Hematopoietic multipotent progenitor cell treated with erythropoietin and hydrocortisone succinate and interleukin-3 and kit ligand, for 4 days (in vitro differentiated cells): ENCODE results near the gene GABARAP.
A peak's percentile ranks its signal among the peaks of the same experiment; 100 is the strongest.

ENCODE experiments used
- DNase-seq: peaks from one replicate; pipeline ENCODE4 v3.0.0-alpha.2; 2015

GABARAP gene

GRCh38 chr17:7205561-7205960, 36.7 kb downstream of the GABARAP start:
- no peak for DNase-seq

DNA sequence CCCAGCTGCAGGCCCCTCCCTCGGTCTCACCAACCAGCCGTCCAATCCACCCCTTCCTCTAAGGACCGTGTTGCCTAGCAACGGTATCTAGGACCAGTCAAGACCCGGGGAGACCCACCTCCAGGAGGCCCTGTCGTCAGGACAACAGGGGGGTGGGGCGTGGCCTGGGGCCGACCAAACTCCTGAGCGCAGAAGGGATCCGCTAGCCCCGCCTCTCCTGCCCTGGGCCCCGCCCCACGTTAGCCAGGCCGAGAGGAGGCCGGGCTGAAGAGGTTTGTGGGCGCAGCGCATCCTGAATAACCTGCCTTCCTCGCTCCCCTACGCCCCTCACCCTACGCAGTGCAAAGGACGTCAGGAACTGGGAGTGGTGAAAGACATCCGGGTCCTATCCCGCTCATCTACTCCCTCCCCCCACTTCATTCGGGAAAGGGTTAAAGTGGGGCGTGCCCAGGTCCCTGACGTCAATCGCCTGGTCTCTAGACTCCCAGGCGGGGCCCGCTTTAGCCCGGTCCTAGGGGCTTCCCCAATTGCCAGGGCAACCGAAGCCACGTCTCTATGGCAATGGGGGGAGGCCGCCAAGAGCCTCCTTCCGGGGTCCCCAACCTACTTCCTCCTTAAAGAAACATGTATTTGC, 37.3 kb downstream of the GABARAP start:
- peak; percentile 91 for DNase-seq

DNA sequence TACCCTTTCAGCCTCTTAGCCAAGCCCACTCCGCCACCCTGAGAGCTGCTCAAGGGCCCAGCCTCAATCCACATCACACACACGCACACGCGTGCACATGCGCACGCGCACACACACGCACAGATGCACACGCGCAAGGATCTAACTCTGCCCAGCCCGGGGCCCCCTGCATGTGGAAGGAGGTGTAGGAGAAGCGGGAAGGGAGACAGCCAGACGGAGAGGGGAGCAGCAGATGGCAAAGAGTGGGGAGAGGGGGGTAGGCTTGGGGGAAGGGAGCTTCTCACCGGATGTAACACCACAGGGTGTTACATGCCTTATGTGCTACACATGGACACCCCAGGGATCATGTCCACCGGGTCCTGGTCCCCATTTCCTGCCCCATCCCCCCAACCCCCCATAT, 37.9 kb downstream of the GABARAP start:
- DNase-seq = no peak

GRCh38 chr17:7203391-7203790, 38.9 kb downstream of the GABARAP start:
- DNase-seq = no peak

DNA sequence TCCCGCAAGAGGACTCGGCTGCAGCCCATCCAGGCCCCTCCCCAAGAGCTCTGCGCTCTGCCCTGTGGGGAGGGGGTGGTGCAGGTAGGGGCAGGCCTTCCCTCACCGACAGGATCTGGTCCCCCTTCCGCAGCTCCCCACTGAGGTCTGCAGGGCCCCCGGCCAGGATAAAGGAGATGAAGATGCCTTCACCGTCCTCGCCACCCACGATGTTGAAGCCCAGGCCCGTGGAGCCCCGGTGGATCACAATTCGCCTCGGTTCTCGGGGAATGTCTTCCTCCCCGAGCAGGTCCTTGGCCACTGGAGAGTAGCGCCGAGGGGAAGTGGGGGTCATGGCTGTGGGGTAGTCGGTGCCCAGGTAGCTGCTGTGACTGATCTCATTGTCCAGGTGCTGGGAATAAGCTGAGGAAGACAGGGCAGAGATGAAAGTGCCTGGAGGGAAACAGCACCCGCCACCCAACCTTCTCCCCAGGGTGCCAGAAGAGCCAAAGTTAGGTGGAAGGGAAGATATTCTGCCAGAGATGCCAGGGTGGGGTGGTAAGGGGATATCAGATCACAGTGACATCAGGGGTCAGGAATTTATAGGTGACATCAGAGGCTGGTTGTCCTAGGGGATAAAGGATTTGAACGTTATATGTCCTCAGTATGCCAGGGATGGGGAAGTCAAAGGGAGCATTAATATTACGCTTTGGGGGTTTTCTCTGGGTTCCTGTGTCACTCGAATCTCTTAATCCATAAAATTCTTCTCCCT, 45.4 kb downstream of the GABARAP start:
- no peak for DNase-seq

DNA sequence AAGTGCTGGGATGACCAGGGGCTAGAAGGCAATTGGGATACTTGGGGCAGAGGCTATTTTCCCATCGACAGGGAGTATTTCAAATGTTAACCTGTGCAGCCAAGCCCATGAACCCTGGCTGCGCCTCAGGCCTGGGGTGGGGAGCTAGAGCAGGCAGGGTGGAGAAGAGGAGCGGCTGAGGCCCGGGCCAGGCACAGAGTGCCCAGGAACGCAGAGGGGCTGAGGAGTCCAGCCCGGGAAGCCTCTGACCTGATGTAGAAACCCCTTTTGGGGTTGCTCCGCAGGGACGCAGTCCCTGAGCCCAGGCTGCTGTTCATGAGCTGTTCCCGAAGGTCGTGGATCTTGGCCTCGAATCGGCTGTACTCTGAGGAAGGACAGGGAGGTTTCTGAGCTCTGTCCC, 46.3 kb downstream of the GABARAP start:
- no peak for DNase-seq

- no peak for DNase-seq
These were observed 49.8 kb downstream of the GABARAP start for GRCh38 chr17:7192271-7192937.

DNA sequence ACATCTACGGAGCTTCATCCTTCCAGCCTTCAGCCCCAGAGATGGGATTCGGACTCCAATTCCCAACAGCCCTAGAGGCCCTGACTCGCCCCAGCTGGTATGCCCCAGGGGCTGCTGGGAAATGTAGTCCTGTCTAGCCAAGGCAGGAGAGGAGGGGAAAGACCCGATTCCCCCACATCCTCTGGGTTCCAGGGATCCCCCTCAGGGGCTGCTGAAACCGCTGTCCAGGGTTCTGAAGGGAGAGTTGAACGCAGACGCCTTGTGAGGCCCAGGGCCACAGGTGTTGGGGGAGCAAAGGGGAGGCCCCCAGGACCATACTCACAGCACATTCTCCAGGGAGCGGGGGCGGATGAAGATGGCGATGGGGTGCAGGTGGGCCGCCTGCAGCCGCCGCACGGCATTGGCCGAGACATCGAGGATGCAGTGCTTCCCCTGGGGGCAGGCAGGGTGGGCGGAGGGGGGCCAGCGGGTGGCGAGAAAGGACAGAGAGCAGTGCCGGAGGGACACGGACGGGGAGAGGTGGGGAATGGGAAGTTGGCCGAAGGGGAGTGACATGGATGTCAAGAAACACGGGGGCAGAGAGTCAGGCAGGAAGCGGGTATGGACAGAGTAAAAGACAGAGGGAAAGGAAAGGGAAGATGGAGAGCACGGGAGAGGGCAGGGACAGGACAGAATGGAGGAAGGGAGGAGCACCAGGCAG, 50.5 kb downstream of the GABARAP start:
- peak; percentile 63 for DNase-seq

- DNase-seq = no peak
These were observed 51.2 kb downstream of the GABARAP start for GRCh38 chr17:7191069-7191468.

DNA sequence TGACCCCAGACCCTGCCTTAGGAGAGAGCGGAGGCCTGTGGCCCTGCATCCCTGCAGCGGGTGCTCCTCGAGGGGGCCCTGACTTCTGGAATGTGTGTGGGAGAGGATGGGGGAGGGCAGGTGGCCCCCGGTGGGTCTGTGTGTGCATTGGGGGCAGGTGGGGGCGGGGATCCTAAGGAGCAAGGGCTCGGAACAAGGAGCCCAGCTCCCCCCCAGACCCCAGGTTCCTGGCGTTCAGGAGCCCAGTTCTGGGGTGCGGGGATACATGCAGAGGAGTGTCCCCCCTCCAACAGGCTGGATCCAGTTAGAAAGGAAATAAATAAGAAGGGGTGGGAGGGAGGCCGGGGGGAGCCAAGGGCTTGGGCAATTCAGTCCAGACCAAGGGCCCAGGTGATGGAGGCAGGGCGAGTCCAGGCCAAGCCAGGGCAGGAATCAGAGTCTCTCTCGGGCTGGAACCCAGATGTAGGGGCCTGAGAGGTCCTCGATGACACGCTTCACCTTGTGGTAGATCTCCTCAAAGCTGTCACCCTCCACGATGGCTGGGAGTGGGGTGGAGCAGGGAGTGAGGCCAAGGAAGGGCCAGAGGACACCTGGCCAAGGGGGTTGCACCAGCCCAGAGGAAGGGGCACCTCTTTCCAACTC, 51.9 kb downstream of the GABARAP start:
- no peak for DNase-seq
